AG09319 (cell line): ENCODE measurements around the gene NOVA1.

ENCODE experiments used
- DNase-seq: peaks from one replicate; pipeline ENCODE4 v3.0.0-alpha.2; 2010; ENCODE audit warnings: low read depth; ENCODE audit errors: extremely low read depth
- TF ChIP-seq, protein P1 (sequence below): IDR thresholded peaks from 2 replicates; pipeline ENCODE4 v1.5.1; 2011; ENCODE audit warnings: low read depth, mild to moderate bottlenecking, inconsistent platforms, low read length, moderate library complexity

Gene NOVA1

DNA sequence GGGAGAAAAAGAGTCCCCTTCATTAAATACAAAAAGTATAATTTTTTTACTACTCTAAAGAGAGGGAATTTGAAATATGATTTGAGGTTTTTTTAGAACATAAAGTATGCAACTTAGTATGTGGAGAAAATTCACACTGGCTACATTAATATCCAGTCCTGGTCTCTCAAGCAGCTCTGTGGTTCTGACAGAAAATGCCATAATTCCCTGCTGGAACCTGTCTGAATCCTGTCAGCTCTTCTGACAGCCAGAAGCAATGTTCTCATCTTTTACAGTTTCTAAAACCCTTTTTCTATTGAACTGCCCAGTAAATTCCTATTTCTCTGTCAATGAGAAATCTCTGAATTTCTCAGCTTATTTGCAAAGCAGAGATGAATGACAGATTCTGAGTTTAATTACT is 13.4 kb upstream of the NOVA1 start:
- TF ChIP-seq, protein P1, sequence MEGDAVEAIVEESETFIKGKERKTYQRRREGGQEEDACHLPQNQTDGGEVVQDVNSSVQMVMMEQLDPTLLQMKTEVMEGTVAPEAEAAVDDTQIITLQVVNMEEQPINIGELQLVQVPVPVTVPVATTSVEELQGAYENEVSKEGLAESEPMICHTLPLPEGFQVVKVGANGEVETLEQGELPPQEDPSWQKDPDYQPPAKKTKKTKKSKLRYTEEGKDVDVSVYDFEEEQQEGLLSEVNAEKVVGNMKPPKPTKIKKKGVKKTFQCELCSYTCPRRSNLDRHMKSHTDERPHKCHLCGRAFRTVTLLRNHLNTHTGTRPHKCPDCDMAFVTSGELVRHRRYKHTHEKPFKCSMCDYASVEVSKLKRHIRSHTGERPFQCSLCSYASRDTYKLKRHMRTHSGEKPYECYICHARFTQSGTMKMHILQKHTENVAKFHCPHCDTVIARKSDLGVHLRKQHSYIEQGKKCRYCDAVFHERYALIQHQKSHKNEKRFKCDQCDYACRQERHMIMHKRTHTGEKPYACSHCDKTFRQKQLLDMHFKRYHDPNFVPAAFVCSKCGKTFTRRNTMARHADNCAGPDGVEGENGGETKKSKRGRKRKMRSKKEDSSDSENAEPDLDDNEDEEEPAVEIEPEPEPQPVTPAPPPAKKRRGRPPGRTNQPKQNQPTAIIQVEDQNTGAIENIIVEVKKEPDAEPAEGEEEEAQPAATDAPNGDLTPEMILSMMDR = no peak
- no peak for DNase-seq

DNA sequence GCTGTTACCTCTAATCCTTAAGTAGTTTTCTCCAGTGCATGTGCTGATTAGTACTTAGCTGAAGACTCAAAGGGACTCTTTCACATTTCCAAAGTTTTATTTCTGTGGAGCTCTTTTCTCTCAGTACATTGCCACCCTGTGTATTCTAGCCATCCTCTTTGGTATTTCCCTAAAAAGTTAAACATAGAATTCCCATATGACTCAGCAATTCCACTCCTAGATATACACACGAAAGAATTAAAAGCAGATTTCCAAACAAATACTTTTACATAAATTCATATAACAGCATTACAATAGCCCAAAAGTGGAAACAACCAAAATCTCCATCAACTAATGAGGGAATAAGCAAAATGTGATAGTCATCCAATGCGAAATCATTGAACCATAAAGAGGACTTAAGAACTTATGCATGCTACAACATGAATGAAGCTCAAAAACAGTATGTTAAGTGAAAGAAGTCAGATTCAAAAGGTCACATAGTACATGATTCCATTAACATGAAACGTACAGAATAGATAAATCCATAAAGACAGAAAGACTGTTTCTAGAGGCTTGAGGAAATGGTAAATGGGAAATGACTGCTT is 9.0 kb upstream of the NOVA1 start:
- DNase-seq = no peak
- TF ChIP-seq, protein P1 = no peak

DNA sequence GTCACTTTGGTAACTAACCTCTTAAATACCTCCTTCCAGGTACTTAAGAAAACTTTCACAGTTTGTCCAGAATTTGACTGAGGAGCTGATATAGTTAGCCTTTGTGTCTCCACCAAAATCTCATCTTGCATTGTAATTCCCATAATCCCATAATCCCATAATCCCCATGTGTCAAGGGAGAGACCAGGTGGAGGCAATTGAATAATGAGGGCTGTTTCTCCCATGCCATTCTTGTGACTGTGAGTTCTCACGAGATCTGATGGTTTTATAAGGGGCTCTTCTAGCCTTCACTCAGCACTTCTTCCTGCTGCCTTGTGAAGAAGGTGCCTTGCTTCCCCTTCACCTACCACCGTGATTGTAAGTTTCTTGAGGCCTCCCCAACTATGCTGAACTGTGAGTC is 7.8 kb upstream of the NOVA1 start:
- TF ChIP-seq, protein P1 = no peak
- DNase-seq = no peak

DNA sequence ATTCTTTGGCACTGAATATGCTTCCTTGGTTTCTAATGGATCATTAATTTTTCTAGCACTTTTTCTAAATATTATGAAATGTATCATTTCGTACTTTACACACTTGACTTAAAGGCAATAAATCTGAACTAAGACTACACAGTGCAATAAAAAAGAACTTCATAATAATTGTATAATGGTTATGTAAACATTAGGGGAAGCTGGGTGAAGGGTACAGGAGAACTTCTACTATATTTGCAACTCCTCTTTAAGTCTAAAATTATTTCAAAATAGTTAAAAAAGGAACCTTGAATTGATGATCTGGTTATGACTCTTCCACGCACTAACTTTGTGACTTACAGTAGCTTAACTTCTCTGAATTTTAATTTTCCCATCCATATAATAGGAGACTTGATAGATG is 5.1 kb upstream of the NOVA1 start:
- TF ChIP-seq, protein P1 = no peak
- DNase-seq = no peak

DNA sequence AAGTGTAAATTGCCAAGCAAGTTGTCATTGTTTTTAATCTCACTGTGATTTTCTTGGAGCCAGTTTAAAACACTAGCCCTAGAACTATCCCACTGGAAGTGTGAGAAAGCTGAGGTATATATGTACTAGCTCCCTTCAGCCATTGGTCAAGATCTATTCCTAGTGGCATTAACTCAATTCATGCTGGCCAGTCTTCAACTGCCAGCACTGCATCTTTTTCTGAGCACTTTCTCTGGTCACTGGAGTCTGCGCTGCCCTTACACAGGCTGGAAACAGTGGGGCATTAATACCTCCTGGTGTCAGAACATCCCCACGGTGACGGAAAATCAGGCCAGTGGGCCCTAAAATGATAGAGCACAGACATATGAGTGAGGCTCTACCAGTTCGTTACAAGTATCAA is 4.0 kb upstream of the NOVA1 start:
- DNase-seq = no peak

DNA sequence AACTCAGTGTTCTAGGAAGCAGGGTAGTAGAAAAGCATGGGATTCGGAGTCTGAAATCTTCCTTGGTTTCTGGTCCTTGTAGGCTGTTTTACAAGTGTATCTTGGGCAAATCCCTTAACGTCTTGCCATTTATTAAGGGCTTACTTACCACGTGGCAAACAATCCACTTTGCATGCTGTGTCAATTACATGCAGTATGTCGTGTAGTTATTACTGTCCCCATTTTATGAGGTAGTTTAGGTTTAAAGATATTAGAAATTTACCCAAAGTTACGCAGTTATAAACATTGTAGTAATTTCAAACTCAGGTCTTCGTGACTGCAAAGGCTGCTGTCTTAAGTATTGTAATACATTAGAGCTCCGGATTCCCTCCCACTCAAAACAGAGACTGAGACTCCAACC is 1.5 kb upstream of the NOVA1 start:
- TF ChIP-seq, protein P1 = no peak
- no peak for DNase-seq

More for the DNA sequence above, 4.0 kb upstream of the NOVA1 start:
- TF ChIP-seq, protein P1 = no peak

DNA sequence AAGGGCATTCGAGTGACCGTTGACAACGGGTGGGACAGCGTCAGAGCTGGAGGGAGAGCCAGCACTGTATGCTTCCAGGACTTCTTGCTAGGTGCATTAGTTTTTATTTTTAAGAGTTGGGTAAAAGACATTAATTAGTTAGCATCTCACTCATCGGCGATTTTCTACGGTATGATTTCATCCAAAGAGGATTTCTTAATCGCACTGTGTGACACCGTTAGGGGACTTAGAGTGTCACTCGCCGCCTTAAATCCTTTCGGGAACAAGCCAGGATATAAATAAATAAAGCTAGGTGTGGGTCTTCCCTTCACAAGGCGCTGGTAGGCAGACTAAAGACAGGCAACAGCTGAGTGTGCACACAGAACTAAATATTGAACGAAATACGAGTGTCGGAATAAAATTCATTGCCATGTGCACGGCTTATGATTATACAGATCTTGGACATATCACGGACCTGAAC is 869 bp upstream of the NOVA1 start:
- TF ChIP-seq, protein P1 = no peak
- no peak for DNase-seq
